ENCODE results near the gene CYP17A1. TPM values are rescaled to one million over a fixed set of nuclear protein-coding genes. Genes with fewer than 3 reads are reported as not detected.
"Not testable (repeated sequence)": the region's sequence is repeated elsewhere in the genome, so short reads cannot be mapped to it uniquely, and the experiment has no call there.

Gene CYP17A1
- polyA plus RNA-seq, 1 donor, result 0.60 TPM

DNA sequence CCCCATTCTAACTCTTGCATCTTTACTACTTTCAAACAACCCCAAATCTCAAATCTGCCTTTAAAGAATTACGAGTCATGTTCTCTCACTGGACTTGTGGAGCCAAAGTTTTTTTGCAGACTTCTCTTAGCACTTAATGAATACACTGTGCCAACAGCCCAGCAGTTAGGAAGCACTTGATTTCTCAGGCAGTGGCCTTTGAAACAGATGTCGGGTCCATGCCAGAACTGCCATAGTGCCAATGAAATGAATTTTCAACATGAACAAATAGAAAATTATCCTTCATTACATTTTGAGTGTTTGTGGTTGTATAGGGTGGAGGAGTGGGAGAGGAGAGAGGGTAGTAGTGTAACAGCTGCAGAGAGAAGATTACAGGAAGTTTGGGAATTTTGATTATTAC is 22.7 kb upstream of the CYP17A1 start:
- DNase-seq, result no peak
- no peak overlapping the region for H3K4me3 ChIP-seq (ENCODE audit: low read length)
- no peaks in the 10 kb centered on the region for H3K27me3 ChIP-seq (ENCODE audit: control insufficient read depth, insufficient read depth, low read length)
- H3K9me3 ChIP-seq (ENCODE audit: control insufficient read depth, low read depth, low read length), result no peaks in the 10 kb centered on the region
- 100% methylated on average over 1 of the region's 2 CpGs for WGBS (ENCODE audit: insufficient coverage, low lambda C conversion rate)
- H3K36me3 ChIP-seq (ENCODE audit: control insufficient read depth, insufficient read depth, low read length), result peaks cover 10% of the 10 kb centered on the region
- no peak overlapping the region for H3K27ac ChIP-seq (ENCODE audit: low read length)
- H3K4me1 ChIP-seq (ENCODE audit: control insufficient read depth, insufficient read depth, low read length), result peaks cover 3% of the 10 kb centered on the region

DNA sequence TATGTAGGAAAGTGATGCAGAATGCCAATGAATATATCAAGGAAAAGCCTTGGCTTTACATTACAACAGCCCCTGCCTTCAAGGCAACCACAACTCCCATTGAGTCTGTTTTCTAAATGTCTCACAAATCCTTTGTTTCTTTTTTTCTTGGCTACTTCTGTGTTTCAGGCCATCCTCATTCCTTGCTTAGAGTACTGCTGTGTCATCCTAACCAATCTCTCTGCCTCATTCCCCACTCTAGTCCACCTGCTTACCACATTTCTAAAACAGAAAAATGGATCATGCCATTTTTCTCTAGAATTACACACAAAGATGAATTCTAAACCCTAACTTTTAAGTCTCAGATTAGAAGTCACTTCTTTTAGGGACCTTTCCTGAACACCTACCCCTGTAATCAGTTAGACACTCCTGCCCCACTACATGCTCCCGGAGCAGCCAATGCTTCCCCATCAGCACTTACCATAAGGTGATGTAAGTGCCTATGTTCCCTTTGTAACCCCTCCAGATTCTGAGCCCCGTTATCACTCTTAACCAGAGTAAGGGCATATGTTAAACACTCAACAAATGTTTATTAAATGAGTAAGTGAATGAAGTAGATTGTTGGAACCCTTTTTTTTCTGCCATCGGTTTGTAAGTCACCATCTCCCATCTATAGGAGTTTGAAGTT is 19.7 kb upstream of the CYP17A1 start:
- DNase-seq, result no peak
- H3K27me3 ChIP-seq (ENCODE audit: control insufficient read depth, insufficient read depth, low read length), result no peaks in the 10 kb centered on the region
- H3K36me3 ChIP-seq (ENCODE audit: control insufficient read depth, insufficient read depth, low read length), result peaks cover 7% of the 10 kb centered on the region
- no peak overlapping the region for H3K27ac ChIP-seq (ENCODE audit: low read length)
- H3K4me3 ChIP-seq (ENCODE audit: low read length), result no peak overlapping the region
- H3K9me3 ChIP-seq (ENCODE audit: control insufficient read depth, low read depth, low read length), result no peaks in the 10 kb centered on the region
- peaks cover 3% of the 10 kb centered on the region for H3K4me1 ChIP-seq (ENCODE audit: control insufficient read depth, insufficient read depth, low read length)
- WGBS (ENCODE audit: insufficient coverage, low lambda C conversion rate), result no CpG with 5 or more reads among the region's 3 CpGs

DNA sequence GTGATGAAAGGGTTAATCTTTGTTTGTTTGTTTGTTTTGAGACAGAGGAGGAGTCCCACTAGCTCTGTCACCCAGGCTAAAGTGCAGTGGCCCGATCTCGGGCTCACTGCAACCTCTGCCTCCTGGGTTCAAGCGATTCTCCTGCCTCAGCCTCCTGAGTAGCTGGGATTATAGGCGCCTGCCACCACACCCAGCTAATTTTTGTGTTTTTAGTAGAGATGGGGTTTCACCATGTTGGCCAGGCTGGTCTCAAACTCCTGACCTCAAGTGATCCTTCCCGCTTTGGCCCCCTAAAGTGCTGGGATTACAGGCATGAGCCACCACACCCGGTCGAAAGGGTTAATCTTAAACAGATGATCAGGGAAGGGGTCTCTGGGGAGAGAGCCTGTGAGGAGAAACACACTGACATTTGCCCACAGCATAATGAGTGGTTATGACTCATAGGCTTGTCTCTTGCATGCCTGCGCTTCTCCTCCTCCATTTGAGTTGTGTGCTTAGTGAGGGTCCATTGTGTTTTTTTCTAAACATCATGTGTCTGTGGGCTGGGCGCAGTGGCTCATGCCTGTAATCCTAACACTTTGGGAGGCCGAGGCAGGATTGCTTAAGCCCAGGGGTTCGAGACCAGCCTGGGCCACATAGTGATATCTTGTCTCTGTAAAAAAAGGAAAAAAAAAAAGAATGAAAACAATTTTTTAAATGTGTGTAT is 18.7 kb upstream of the CYP17A1 start:
- H3K36me3 ChIP-seq (ENCODE audit: control insufficient read depth, insufficient read depth, low read length); H3K9me3 ChIP-seq (ENCODE audit: control insufficient read depth, low read depth, low read length); DNase-seq; H3K4me3 ChIP-seq (ENCODE audit: low read length); H3K4me1 ChIP-seq (ENCODE audit: control insufficient read depth, insufficient read depth, low read length); H3K27ac ChIP-seq (ENCODE audit: low read length); H3K27me3 ChIP-seq (ENCODE audit: control insufficient read depth, insufficient read depth, low read length): not testable (repeated sequence)
- whole genome bisulfite sequencing (ENCODE audit: insufficient coverage, low lambda C conversion rate), result 100% methylated on average over 2 of the region's 11 CpGs

DNA sequence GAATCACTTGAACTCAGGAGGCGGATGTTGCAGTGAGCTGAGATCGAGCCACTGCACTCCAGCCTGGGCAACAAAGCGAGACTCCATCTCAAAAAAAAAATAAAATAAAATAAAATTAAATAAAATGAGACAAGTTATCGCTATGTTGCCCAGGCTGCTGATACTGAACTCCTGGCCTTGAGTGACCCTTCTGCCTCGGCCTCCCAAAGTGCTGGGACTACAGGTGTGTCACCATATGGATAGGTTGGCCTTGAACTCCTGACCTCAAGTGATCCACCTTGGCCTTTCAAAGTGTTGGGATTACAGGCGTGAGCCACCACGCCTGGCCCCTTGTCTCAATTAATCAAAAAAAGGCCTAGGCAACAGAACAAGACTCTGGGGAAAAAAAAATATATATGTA is 16.0 kb upstream of the CYP17A1 start:
- not testable (repeated sequence) for DNase-seq; H3K4me1 ChIP-seq (ENCODE audit: control insufficient read depth, insufficient read depth, low read length); H3K27ac ChIP-seq (ENCODE audit: low read length); H3K9me3 ChIP-seq (ENCODE audit: control insufficient read depth, low read depth, low read length); H3K27me3 ChIP-seq (ENCODE audit: control insufficient read depth, insufficient read depth, low read length); H3K36me3 ChIP-seq (ENCODE audit: control insufficient read depth, insufficient read depth, low read length); H3K4me3 ChIP-seq (ENCODE audit: low read length)
- 89% methylated on average over 3 of the region's 7 CpGs for WGBS (ENCODE audit: insufficient coverage, low lambda C conversion rate)

DNA sequence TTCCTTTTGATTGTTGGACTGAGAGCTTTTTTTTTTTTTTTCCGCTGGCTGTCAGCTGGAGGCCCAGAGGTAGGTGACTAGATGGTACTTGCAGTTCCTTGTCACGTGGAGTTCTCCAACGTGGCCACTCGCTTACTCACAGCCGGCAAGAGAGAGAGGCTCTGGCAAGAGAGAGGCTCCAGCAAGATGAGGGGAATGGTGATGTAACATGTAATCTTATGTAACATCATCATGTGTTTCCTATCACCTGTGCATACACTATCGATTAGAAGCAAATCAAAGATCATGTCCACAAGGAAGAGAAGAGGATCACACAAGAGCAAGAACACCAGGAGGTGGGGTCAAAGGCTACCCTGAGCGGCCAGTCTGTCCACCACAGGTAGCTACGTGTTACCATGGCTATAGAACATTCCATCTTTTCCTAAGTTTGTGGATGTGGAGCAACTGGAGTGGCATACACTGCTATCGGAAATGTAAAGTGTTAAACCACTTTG is 12.9 kb upstream of the CYP17A1 start:
- WGBS (ENCODE audit: insufficient coverage, low lambda C conversion rate), result 83% methylated on average over 1 of the region's 9 CpGs
- H3K27me3 ChIP-seq (ENCODE audit: control insufficient read depth, insufficient read depth, low read length), result no peaks in the 10 kb centered on the region
- peaks cover 3% of the 10 kb centered on the region for H3K9me3 ChIP-seq (ENCODE audit: control insufficient read depth, low read depth, low read length)
- no peaks in the 10 kb centered on the region for H3K4me1 ChIP-seq (ENCODE audit: control insufficient read depth, insufficient read depth, low read length)
- H3K27ac ChIP-seq (ENCODE audit: low read length), result no peak overlapping the region
- DNase-seq, result peak in 1 of 2 donors; percentile 30
- no peak overlapping the region for H3K4me3 ChIP-seq (ENCODE audit: low read length)
- H3K36me3 ChIP-seq (ENCODE audit: control insufficient read depth, insufficient read depth, low read length), result no peaks in the 10 kb centered on the region

DNA sequence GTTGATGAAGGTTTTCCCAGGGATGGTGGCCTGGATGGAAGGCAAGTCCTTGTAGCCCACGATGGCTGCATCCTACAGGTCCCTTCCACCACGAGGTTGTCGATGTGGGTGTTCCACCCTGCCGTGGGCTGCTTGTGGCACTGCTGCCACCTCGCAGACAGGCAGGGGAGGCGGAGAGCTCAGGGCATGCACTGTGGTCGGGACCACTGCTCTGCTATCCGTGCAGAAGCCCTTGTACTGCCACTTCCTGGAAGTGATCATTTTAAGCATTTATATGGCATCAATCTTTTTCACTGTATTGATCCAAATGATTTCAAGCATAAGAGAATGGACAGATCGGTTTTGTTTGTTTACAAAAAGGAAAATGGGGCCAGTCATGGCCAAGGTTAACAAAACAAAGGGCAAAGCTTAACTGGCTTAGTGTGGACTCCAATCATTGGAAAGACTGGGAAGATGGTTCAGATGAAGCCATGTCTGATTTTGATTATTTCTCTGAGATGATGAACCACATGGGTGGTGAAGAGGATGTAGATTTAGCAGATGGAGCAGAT is 8.2 kb upstream of the CYP17A1 start:
- Histone ChIP-seq H3K4me3 (ENCODE audit: low read length) (no peak overlapping the region), H3K4me1 (ENCODE audit: control insufficient read depth, insufficient read depth, low read length) (no peaks in the 10 kb centered on the region), H3K27ac (ENCODE audit: low read length) (no peak overlapping the region), H3K36me3 (ENCODE audit: control insufficient read depth, insufficient read depth, low read length) (no peaks in the 10 kb centered on the region), H3K9me3 (ENCODE audit: control insufficient read depth, low read depth, low read length) (peaks cover 3% of the 10 kb centered on the region), H3K27me3 (ENCODE audit: control insufficient read depth, insufficient read depth, low read length) (peaks cover 5% of the 10 kb centered on the region)
- DNase-seq, result no peak
- WGBS (ENCODE audit: insufficient coverage, low lambda C conversion rate), result no CpG with 5 or more reads among the region's 9 CpGs

DNA sequence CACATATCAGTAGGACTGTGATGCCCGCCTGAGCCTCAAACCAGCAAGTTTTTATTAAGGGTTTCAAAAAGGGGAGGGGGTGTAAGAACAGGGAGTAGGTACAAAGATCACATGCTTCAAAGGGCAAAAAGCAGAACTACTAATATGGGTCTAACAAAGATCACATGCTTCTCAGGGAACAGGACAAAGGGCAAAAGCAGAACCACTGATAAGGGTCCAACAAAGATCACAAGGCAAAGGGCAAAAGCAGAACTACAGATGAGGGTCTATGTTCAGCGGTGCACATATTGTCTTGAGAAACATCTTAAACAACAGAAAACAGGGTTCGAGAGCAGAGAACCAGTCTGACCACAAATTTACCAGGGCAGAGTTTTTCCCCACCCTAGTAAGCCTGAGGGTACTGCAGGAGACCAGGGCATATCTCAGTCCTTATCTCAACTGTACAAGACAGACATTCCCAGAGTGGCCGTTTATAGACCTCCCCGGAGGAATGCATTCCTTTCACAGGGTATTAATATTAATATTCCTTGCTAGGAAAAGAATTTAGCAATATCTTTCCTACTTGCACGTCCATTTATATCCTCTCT is 7.1 kb upstream of the CYP17A1 start:
- H3K4me1 ChIP-seq (ENCODE audit: control insufficient read depth, insufficient read depth, low read length); H3K9me3 ChIP-seq (ENCODE audit: control insufficient read depth, low read depth, low read length); H3K4me3 ChIP-seq (ENCODE audit: low read length); DNase-seq; H3K27ac ChIP-seq (ENCODE audit: low read length); H3K27me3 ChIP-seq (ENCODE audit: control insufficient read depth, insufficient read depth, low read length); H3K36me3 ChIP-seq (ENCODE audit: control insufficient read depth, insufficient read depth, low read length): not testable (repeated sequence)
- whole genome bisulfite sequencing (ENCODE audit: insufficient coverage, low lambda C conversion rate), result no CpG with 5 or more reads among the region's 6 CpGs

DNA sequence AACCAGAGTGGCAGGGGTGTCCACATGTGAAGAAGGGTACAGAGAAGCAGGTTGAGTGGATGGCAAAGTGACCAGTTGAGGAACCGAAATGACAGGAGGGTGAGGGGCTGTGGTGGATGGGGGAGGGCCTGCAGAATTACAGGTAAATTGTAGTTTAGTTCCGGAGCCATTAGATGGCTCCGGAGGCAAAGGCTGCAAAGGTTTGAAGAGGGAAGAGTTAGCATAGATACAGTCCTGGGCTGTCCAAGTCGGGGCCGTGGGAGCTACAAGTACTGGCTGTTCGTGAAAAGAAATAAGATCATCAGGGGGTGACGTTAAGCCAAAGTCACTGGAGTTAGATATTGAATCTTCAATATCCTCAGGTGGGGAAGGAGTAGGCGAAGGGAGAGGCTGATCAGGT is 5.9 kb upstream of the CYP17A1 start:
- not testable (repeated sequence) for DNase-seq; H3K27me3 ChIP-seq (ENCODE audit: control insufficient read depth, insufficient read depth, low read length); H3K4me1 ChIP-seq (ENCODE audit: control insufficient read depth, insufficient read depth, low read length); H3K27ac ChIP-seq (ENCODE audit: low read length); H3K36me3 ChIP-seq (ENCODE audit: control insufficient read depth, insufficient read depth, low read length); H3K9me3 ChIP-seq (ENCODE audit: control insufficient read depth, low read depth, low read length); H3K4me3 ChIP-seq (ENCODE audit: low read length)
- WGBS (ENCODE audit: insufficient coverage, low lambda C conversion rate), result no CpG with 5 or more reads among the region's 8 CpGs

DNA sequence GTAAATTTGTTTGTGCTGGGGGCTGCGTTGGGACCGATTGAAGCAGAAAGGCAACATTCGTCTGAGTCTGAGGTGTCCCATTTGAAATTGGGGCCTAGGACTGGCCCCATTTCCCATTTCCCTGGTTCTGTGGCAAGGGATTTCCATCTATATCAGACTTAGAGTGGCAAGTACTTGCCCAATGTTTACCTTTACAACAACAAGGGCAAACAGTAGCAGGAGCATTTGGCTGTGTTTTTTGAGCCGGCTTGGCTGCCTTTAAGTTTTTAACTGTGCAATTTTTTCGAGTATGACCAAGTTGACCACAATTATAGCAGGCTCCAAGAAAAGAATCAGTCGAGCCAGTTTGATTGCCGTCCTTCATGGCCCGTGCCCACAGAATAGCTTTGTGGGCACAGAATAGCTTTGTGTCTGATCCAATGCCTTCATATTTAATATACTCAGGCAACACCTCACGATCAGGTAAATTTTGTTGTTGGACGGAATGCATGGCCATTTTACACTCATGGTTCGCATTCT is 4.7 kb upstream of the CYP17A1 start:
- H3K4me3 ChIP-seq (ENCODE audit: low read length), result no peak overlapping the region
- H3K9me3 ChIP-seq (ENCODE audit: control insufficient read depth, low read depth, low read length), result peaks cover 16% of the 10 kb centered on the region
- H3K27me3 ChIP-seq (ENCODE audit: control insufficient read depth, insufficient read depth, low read length), result peaks cover 5% of the 10 kb centered on the region
- 79% methylated on average over 4 of the region's 11 CpGs for WGBS (ENCODE audit: insufficient coverage, low lambda C conversion rate)
- DNase-seq, result no peak
- H3K27ac ChIP-seq (ENCODE audit: low read length), result no peak overlapping the region
- H3K4me1 ChIP-seq (ENCODE audit: control insufficient read depth, insufficient read depth, low read length), result no peaks in the 10 kb centered on the region
- H3K36me3 ChIP-seq (ENCODE audit: control insufficient read depth, insufficient read depth, low read length), result no peaks in the 10 kb centered on the region

DNA sequence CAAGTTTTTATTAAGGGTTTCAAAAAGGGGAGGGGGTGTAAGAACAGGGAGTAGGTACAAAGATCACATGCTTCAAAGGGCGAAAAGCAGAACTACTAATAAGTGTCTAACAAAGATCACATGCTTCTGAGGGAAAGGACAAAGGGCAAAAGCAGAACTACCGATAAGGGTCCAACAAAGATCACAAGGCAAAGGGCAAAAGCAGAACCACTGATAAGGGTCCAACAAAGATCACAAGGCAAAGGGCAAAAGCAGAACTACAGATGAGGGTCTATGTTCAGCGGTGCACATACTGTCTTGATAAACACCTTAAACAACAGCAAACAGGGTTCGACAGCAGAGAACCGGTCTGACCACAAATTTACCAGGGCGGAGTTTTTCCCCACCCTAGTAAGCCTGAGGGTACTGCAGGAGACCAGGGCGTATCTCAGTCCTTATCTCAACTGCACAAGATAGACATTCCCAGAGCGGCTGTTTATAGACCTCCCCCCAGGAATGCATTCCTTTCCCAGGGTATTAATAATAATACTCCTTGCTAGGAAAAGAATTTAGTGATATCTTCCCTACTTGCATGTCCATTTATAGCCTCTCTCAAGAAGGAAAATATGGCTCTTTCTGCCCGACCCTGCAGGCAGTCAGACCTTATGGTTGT is 1.2 kb upstream of the CYP17A1 start:
- DNase-seq; H3K36me3 ChIP-seq (ENCODE audit: control insufficient read depth, insufficient read depth, low read length); H3K27ac ChIP-seq (ENCODE audit: low read length); H3K27me3 ChIP-seq (ENCODE audit: control insufficient read depth, insufficient read depth, low read length); H3K4me1 ChIP-seq (ENCODE audit: control insufficient read depth, insufficient read depth, low read length); H3K4me3 ChIP-seq (ENCODE audit: low read length): not testable (repeated sequence)
- peaks cover 12% of the 10 kb centered on the region for H3K9me3 ChIP-seq (ENCODE audit: control insufficient read depth, low read depth, low read length)
- no CpG with 5 or more reads among the region's 9 CpGs for WGBS (ENCODE audit: insufficient coverage, low lambda C conversion rate)

Data from large intestine (tissue), 3 donors.